HCT116 (cell line): ENCODE measurements around the gene EEF1B2. TPM values are rescaled to one million over a fixed set of nuclear protein-coding genes. Genes with fewer than 3 reads are reported as not detected.
"Not testable (repeated sequence)": the region's sequence is repeated elsewhere in the genome, so short reads cannot be mapped to it uniquely, and the experiment has no call there.

Experiments used
- ATAC-seq: fragments of 200-7000 bp; cut with Tn5 transposase; 2 replicates; pipeline ENCODE4 v1.9.1; 2020; ENCODE audit warnings: mild to moderate bottlenecking, moderate library complexity
- BruUV-seq: library from RNA; stranded (reverse); fragments of 400-500 nt; replicated peaks from 2 replicates; lab custom pipeline; 2021; lab: Mats Ljungman, UMichigan
- CTCF ChIA-PET: fragments of 300-600 bp; sonication (Branson Sonifier 250); formaldehyde crosslinking; loops from one replicate; lab custom pipeline; 2021; ENCODE audit warnings: antibody characterized with exemption; lab: Charles Lee
- POLR2A ChIA-PET: fragments of 300-600, 350-600 bp; sonication (Branson Sonifier 250); formaldehyde crosslinking; loops from one replicate; lab custom pipeline; 2021; ENCODE audit warnings: antibody characterized with exemption; lab: Charles Lee
- RAD21 ChIA-PET, 2 experiments: fragments of 300-600 bp; sonication (Branson Sonifier 250); formaldehyde crosslinking; loops; one replicate each; lab custom pipeline; 2023; ENCODE audit warnings: low total read pairs in 2 of 2; ENCODE audit not compliant: uncharacterized antibody in 2 of 2, unreplicated experiment in 2 of 2, low non-redundant PET in 1 of 2; lab: Charles Lee
- DNase-seq: peaks from one replicate; pipeline ENCODE4 v3.0.0-alpha.2; 2010; ENCODE audit warnings: low read depth, low spot score
- H2AFZ ChIP-seq: fragments of 200-600 bp; shearing (Covaris generic), sonication (generic); 2 replicates; pipeline ENCODE4 v1.6.1; 2017; ENCODE audit warnings: low read depth, mixed run types, mixed read lengths, antibody characterized with exemption, low read length; ENCODE audit not compliant: poor library complexity, severe bottlenecking
- H3K27ac ChIP-seq: 2 replicates; pipeline ENCODE4 v1.5.1; 2012; ENCODE audit warnings: low read depth, low read length
- H3K27me3 ChIP-seq: fragments of 200-600 bp; sonication (generic); 2 replicates; pipeline ENCODE4 v1.6.1; 2016; ENCODE audit warnings: mixed run types, low read length, mixed read lengths; ENCODE audit not compliant: insufficient read depth
- H3K36me3 ChIP-seq, 2 experiments: fragments of 200-500 bp in 1 of 2; fragments of 200-600 bp in 1 of 2; sonication (Bioruptor generic) in 1 of 2; sonication (generic) in 1 of 2; 2 replicates each; pipeline versions ENCODE4 v1.5.1 to v1.6.1; 2014 to 2016; ENCODE audit warnings: low read length in 2 of 2, inconsistent platforms in 1 of 2, mixed read lengths in 1 of 2, mixed run types in 1 of 2; ENCODE audit not compliant: insufficient read depth in 2 of 2, control insufficient read depth in 1 of 2
- H3K4me1 ChIP-seq, 2 experiments: fragments of 200-600 bp in 1 of 2; sonication (generic) in 1 of 2; 2 replicates each; pipeline versions ENCODE4 v1.5.1 to v1.6.1; 2012 to 2017; ENCODE audit warnings: low read length in 2 of 2, inconsistent platforms in 1 of 2, mild to moderate bottlenecking in 1 of 2, mixed read lengths in 1 of 2, mixed run types in 1 of 2, moderate library complexity in 1 of 2; ENCODE audit not compliant: insufficient read depth in 2 of 2, control insufficient read depth in 1 of 2
- H3K4me2 ChIP-seq: fragments of 200-600 bp; sonication (generic); 2 replicates; pipeline ENCODE4 v1.6.1; 2017; ENCODE audit warnings: mixed run types, low read length, mixed read lengths
- H3K4me3 ChIP-seq, 2 experiments: fragments of 200-600 bp in 1 of 2; sonication (generic) in 1 of 2; replicated peaks in 1 of 2; 2 replicates each; pipeline ENCODE4 v1.5.1; 2011 to 2016; ENCODE audit warnings: low read length in 2 of 2, control low read depth in 1 of 2, low read depth in 1 of 2, mild to moderate bottlenecking in 1 of 2, mixed read lengths in 1 of 2, mixed run types in 1 of 2
- H3K79me2 ChIP-seq: fragments of 200-600 bp; sonication (generic); 2 replicates; pipeline ENCODE4 v1.6.1; 2017; ENCODE audit warnings: mild to moderate bottlenecking, mixed run types, low read length, moderate library complexity, mixed read lengths; ENCODE audit not compliant: insufficient read depth
- H3K9ac ChIP-seq: fragments of 200-600 bp; sonication (generic); 2 replicates; pipeline ENCODE4 v1.6.1; 2016; ENCODE audit warnings: low read length, mixed read lengths
- H3K9me2 ChIP-seq: fragments of 200-600 bp; sonication (generic), shearing (Covaris generic); 2 replicates; pipeline ENCODE4 v1.6.1; 2017; ENCODE audit warnings: mixed run types, mild to moderate bottlenecking, moderate library complexity; ENCODE audit not compliant: insufficient read depth
- H3K9me3 ChIP-seq, 2 experiments: fragments of 200-500 bp in 1 of 2; fragments of 200-600 bp in 1 of 2; sonication (Bioruptor generic) in 1 of 2; sonication (generic) in 1 of 2; 2 replicates each; pipeline ENCODE4 v1.6.1; 2014 to 2017; ENCODE audit warnings: low read length in 2 of 2, mixed read lengths in 2 of 2, inconsistent platforms in 1 of 2, low read depth in 1 of 2, mild to moderate bottlenecking in 1 of 2, mixed run types in 1 of 2, moderate library complexity in 1 of 2; ENCODE audit not compliant: control insufficient read depth in 1 of 2, insufficient read depth in 1 of 2
- H4K20me1 ChIP-seq: fragments of 200-600 bp; sonication (generic), shearing (Covaris generic); 2 replicates; pipeline ENCODE4 v1.6.1; 2017; ENCODE audit warnings: mixed run types, mild to moderate bottlenecking, moderate library complexity; ENCODE audit not compliant: insufficient read depth
- CBX3 ChIP-seq: IDR thresholded peaks from 2 replicates; pipeline ENCODE4 v1.6.1; 2012; ENCODE audit warnings: low read depth
- CTCF ChIP-seq, 3 experiments: fragments of 200-600 bp in 1 of 3; sonication (generic) in 1 of 3; IDR thresholded peaks in 2 of 3; conservative IDR thresholded peaks in 1 of 3; 2 replicates each; pipeline ENCODE4 v1.5.1; 2012 to 2017; ENCODE audit warnings: low read depth in 2 of 3, low read length in 2 of 3, antibody characterized with exemption in 1 of 3, borderline replicate concordance in 1 of 3, control low read depth in 1 of 3, mild to moderate bottlenecking in 1 of 3, mixed read lengths in 1 of 3, mixed run types in 1 of 3, moderate library complexity in 1 of 3; ENCODE audit not compliant: insufficient read depth in 1 of 3
- EGR1 ChIP-seq: IDR thresholded peaks from 2 replicates; pipeline ENCODE4 v1.6.1; 2012; ENCODE audit warnings: low read depth
- ELF1 ChIP-seq: IDR thresholded peaks from 2 replicates; pipeline ENCODE4 v1.6.1; 2012; ENCODE audit warnings: low read depth, borderline replicate concordance
- EZH2 ChIP-seq: fragments of 200-600 bp; sonication (generic); IDR thresholded peaks from 2 replicates; pipeline ENCODE4 v1.6.1; 2017; ENCODE audit warnings: antibody characterized with exemption, mixed run types
- FOSL1 ChIP-seq: IDR thresholded peaks from 2 replicates; pipeline ENCODE4 v1.6.1; 2012; ENCODE audit warnings: low read depth
- MAX ChIP-seq: IDR thresholded peaks from 2 replicates; pipeline ENCODE4 v1.6.1; 2012
- RAD21 ChIP-seq: IDR thresholded peaks from 2 replicates; pipeline ENCODE4 v1.6.1; 2012; ENCODE audit warnings: low read depth, mild to moderate bottlenecking
- SRF ChIP-seq: IDR thresholded peaks from 2 replicates; pipeline ENCODE4 v1.6.1; 2012; ENCODE audit warnings: low read depth
- TCF7L2 ChIP-seq: IDR thresholded peaks from 2 replicates; pipeline ENCODE4 v1.7.0; 2011; ENCODE audit warnings: borderline replicate concordance, inconsistent platforms; ENCODE audit not compliant: insufficient read depth, insufficient read length; ENCODE audit errors: extremely low read depth
- YY1 ChIP-seq: IDR thresholded peaks from 2 replicates; pipeline ENCODE4 v1.6.1; 2011; ENCODE audit warnings: low read length, low read depth, moderate library complexity, mild to moderate bottlenecking; ENCODE audit not compliant: insufficient replicate concordance; ENCODE audit errors: extremely low read depth
- ZFX ChIP-seq: fragments of 450-650 bp; IDR thresholded peaks from 2 replicates; pipeline ENCODE4 v1.6.1; 2017
- intact Hi-C: fragments of 100-400 bp; cut with micrococcal nuclease; formaldehyde crosslinking; loops from 2 replicates; pipeline ENCODE4 v1.10.0; 2022
- total RNA-seq: library from RNA; stranded (reverse); gene quantifications from one replicate; pipeline ENCODE4 v1.2.1, GENCODE V29; 2021; ENCODE audit not compliant: unreplicated experiment

EEF1B2 gene
- total RNA-seq, 1 experiment from 2014 or later = 985 TPM

- Histone ChIP-seq H4K20me1 (peaks cover 3% of the 10 kb centered on the region; the same call in 1 of the 2 replicates), H3K9me2 (no peaks in the 10 kb centered on the region), H3K79me2 (no peaks in the 10 kb centered on the region), H3K4me3 (no peak overlapping the region), H3K9me3 (no peaks in the 10 kb centered on the region), H3K4me2 (no peak overlapping the region), H3K9ac (no peak overlapping the region), H3K4me1 (no peaks in the 10 kb centered on the region), H2AFZ (no peak overlapping the region), H3K27ac (no peak overlapping the region), H3K27me3 (no peaks in the 10 kb centered on the region), H3K36me3 (no peaks in the 10 kb centered on the region)
- RAD21 ChIA-PET = no interaction called here
- BruUV-seq = no TSS peak
- POLR2A ChIA-PET = no interaction called here
- CTCF ChIA-PET = no interaction called here
- intact Hi-C loops = no loop called here
- TF ChIP-seq EGR1 (no peak), TCF7L2 (no peak), ELF1 (no peak), FOSL1 (no peak)
- ATAC-seq (no peak), DNase-seq (no peak)
These were observed 44.6 kb upstream of the EEF1B2 start for GRCh38 chr2:206115026-206115578.

- TF ChIP-seq SRF (no peak), ZFX (no peak), RAD21 (no peak), MAX (no peak), FOSL1 (no peak), CBX3 (no peak), EZH2 (no peak), YY1 (no peak), CTCF (IDR thresholded peaks at IDR 0.05 in 2 of 3, conservative IDR thresholded peaks at IDR 0.05 in 1 of 3; ENCODE audit: borderline replicate concordance in 1 of 3, insufficient read depth in 1 of 3, low read depth in 2 of 3, low read length in 2 of 3) (no peak)
- Histone ChIP-seq H3K4me2 (no peak overlapping the region), H3K4me3 (no peak overlapping the region), H3K27ac (no peak overlapping the region), H3K36me3 (peaks cover 3 to 4% of the 10 kb centered on the region in 2 experiments; a peak in 2 of 4 replicates), H3K4me1 (no peaks in the 10 kb centered on the region), H3K9me3 (no peaks in the 10 kb centered on the region), H3K9me2 (no peaks in the 10 kb centered on the region), H3K27me3 (no peaks in the 10 kb centered on the region), H3K79me2 (no peaks in the 10 kb centered on the region), H3K9ac (no peak overlapping the region), H2AFZ (no peak overlapping the region), H4K20me1 (peaks cover 3% of the 10 kb centered on the region; the same call in 1 of the 2 replicates)
- ChIA-PET CTCF (no interaction called here), RAD21 (no interaction called here), POLR2A (no interaction called here)
- BruUV-seq = no TSS peak
- ATAC-seq = no peak
- intact Hi-C loops = no loop called here
- DNase-seq = no peak
These were observed 43.4 kb upstream of the EEF1B2 start for GRCh38 chr2:206116278-206116677.

GRCh38 chr2:206122569-206122968 is 37.1 kb upstream of the EEF1B2 start:
- H3K9ac ChIP-seq, H3K4me1 ChIP-seq, H3K27ac ChIP-seq, BruUV-seq, intact Hi-C loops, H4K20me1 ChIP-seq, RAD21 ChIA-PET, H3K27me3 ChIP-seq, H3K4me2 ChIP-seq, POLR2A ChIA-PET, H3K9me2 ChIP-seq, CTCF ChIA-PET, H2AFZ ChIP-seq, H3K9me3 ChIP-seq, H3K79me2 ChIP-seq, ATAC-seq, H3K4me3 ChIP-seq, DNase-seq: not testable (repeated sequence)
- H3K36me3 ChIP-seq = peaks cover 11 to 36% of the 10 kb centered on the region in 2 experiments
